Measurements from ENCODE around the gene ZNF214.
"Not testable (repeated sequence)": the region's sequence is repeated elsewhere in the genome, so short reads cannot be mapped to it uniquely, and the experiment has no call there.

ZNF214 gene

DNA sequence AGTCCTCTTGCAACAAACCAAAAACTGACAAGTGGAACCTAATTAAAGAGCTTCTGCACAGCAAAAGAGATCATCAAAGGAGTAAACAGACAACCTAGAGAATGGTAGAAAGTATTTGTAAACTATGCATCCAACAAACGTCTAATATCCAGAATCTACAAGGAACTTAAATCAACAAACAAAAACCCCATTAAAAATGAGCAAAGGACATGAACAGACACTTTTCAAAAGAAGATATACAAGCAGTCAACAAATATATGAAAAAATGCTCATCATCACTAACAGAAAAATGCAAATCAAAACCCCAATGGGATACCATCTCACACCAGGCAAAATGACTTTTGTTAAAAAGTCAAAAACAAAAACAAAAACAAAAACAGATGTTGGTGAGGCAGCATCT lies 33.7 kb downstream of the ZNF214 start:
- no peak for DNase-seq

DNA sequence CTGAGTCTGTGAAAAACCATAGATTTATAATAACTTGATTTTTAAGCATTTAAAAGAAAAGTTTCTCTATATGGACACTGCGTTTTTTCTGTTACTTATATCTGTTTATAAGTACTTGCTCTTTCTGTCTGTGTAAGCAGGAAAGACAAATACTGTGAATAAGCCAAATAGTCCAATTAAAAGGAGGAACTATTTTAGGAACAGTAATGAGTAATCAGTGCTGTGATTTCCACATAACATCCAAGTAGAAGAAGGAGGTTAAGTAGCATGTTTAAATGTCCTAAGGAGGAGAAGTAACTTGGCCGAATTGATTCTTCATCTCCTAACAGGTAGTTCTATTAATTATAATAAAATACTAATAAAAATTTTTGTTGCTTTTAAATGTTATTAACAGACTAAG lies 40.8 kb downstream of the ZNF214 start:
- DNase-seq = no peak

DNA sequence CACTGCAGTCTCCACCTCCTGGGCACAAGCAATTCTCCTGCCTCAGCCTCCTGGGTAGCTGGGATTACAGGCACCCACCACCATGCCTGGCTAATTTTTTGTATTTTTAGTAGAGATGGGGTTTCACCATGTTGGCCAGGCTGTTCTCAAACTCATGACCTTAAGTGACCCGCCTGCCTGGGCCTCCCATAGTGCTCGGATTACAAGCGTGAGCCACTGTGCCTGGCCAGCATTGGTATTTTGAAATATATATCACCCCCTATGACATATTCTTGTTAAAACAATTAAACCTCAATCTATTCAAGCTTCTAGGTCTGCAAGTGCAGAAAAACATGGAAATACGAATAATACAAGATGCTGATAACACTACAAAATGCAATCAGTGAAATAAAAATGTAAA lies 50.3 kb downstream of the ZNF214 start:
- DNase-seq = not testable (repeated sequence)

GRCh38 chr11:6968816-6969215 lies 51.3 kb downstream of the ZNF214 start:
- no peak for DNase-seq

DNA sequence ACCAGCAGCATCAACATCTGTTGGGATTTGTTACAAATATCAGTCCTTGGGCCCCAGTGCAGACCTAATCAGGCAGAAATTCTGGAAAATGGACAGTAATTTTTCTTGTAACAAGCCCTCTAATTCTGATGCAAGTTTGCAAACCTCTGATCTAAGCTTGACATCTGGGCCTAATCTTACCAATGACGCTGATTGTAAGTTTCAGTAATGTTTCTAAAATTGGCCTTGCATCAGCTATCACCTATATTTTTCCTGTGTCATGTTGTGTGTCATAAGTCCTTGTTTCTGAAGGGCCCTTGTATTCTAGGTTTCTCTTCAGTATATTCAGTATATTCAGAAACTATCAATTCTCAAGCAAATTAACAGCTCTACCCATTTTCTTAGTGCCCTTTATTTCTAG lies 57.5 kb downstream of the ZNF214 start:
- DNase-seq = no peak

DNA sequence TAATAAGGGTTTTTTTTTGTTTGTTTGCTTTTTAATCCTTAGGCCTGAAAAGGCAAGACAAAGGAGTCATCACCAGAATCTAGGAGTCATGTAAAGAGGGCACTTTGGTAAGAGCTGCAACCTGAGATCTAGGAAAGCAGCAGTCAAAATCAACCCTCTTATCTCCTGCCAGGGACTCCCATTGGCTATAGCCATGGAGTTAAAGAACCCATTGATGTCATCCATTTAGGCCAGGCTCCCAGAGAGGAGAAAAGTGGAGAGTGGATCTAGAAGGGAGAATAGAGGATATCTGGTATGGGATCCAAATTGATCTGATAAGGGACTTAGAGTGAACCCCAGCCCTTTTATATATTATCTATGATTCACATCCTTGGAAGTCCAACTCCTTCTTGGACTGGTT lies 58.0 kb downstream of the ZNF214 start:
- no peak for DNase-seq

DNA sequence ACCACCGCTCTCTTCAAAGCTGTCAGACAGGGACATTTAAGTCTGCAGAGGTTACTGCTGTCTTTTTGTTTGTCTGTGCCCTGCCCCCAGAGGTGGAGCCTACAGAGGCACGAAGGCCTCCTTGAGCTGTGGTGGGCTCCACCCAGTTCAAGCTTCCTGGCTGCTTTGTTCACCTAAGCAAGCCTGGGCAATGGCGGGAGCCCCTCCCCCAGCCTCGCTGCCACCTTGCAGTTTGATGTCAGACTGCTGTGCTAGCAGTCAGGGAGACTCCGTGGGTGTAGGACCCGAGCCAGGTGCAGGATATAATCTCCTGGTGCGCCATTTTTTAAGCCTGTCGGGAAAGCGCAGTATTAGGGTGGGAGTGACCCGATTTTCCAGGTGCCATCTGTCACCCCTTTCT lies 65.9 kb downstream of the ZNF214 start:
- DNase-seq = not testable (repeated sequence)
